Endothelial cell of umbilical vein (primary cell): Measurements from ENCODE around the gene SLC66A2. TPM values are rescaled to one million over a fixed set of nuclear protein-coding genes. Genes with fewer than 3 reads are reported as not detected.

ENCODE experiments used
- BruUV-seq: library from RNA; stranded (reverse); fragments of 400-500 nt; replicated peaks from 2 replicates; lab custom pipeline; 2021; lab: Mats Ljungman, UMichigan
- CTCF ChIA-PET: fragments of 300-600, 350-600 bp; sonication (Branson Sonifier 250); formaldehyde crosslinking; loops from one replicate; lab custom pipeline; 2021; ENCODE audit warnings: antibody characterized with exemption, inconsistent platforms; lab: Charles Lee
- POLR2A ChIA-PET: fragments of 300-600, 350-600 bp; sonication (Branson Sonifier 250); formaldehyde crosslinking; loops from one replicate; lab custom pipeline; 2021; ENCODE audit warnings: antibody characterized with exemption, inconsistent platforms; lab: Charles Lee
- DNase-seq: peaks from one replicate; pipeline ENCODE4 v3.0.0-alpha.2; 2011; ENCODE audit warnings: low read depth, low spot score
- FAIRE-seq: peaks from 2 replicates; lab custom pipeline; 2011; peaks lifted over from hg19 to GRCh38; lab: Jason Lieb, UNC
- H2AFZ ChIP-seq: 2 replicates; pipeline ENCODE4 v1.6.0; 2012; ENCODE audit warnings: low read depth, low read length, control low read depth, inconsistent platforms
- H3K27ac ChIP-seq: 2 replicates; pipeline ENCODE4 v1.5.1; 2011; ENCODE audit warnings: low read depth, mild to moderate bottlenecking, control low read depth, low read length, moderate library complexity; ENCODE audit not compliant: insufficient read depth
- H3K27me3 ChIP-seq, 2 experiments: 2 replicates each; pipeline versions ENCODE4 v1.6.0 to v1.6.1; 2011; ENCODE audit warnings: low read length in 2 of 2, mixed read lengths in 1 of 2; ENCODE audit not compliant: control insufficient read depth in 2 of 2, insufficient read depth in 2 of 2
- H3K36me3 ChIP-seq, 2 experiments: 2 replicates in 1 of 2; 3 replicates in 1 of 2; pipeline ENCODE4 v1.5.1; 2011; ENCODE audit warnings: low read length in 2 of 2, mild to moderate bottlenecking in 1 of 2, moderate library complexity in 1 of 2; ENCODE audit not compliant: control insufficient read depth in 2 of 2, insufficient read depth in 2 of 2; ENCODE audit errors: extremely low read depth in 1 of 2
- H3K4me1 ChIP-seq: 3 replicates; pipeline ENCODE4 v1.5.1; 2011; ENCODE audit warnings: mild to moderate bottlenecking, low read length; ENCODE audit not compliant: control insufficient read depth, insufficient read depth; ENCODE audit errors: extremely low read depth
- H3K4me2 ChIP-seq: 2 replicates; pipeline ENCODE4 v1.6.1; 2011; ENCODE audit warnings: low read length, control low read depth, mixed read lengths; ENCODE audit not compliant: insufficient read depth
- H3K4me3 ChIP-seq, 3 experiments: fragments of 200-600 bp in 1 of 3; sonication (generic), shearing (Covaris generic) in 1 of 3; replicated peaks in 1 of 3; 2 replicates each; pipeline ENCODE4 v1.5.1; 2011 to 2016; ENCODE audit warnings: control low read depth in 3 of 3, low read length in 3 of 3, mild to moderate bottlenecking in 2 of 3, inconsistent platforms in 1 of 3, low read depth in 1 of 3, moderate library complexity in 1 of 3; ENCODE audit not compliant: insufficient read depth in 1 of 3
- H3K79me2 ChIP-seq: 2 replicates; pipeline ENCODE4 v1.6.0; 2012; ENCODE audit warnings: low read length, inconsistent platforms; ENCODE audit not compliant: control insufficient read depth, insufficient read depth
- H3K9ac ChIP-seq: replicated peaks from 2 replicates; pipeline ENCODE3; 2011; ENCODE audit warnings: low read length, control low read depth; ENCODE audit not compliant: insufficient read depth; ENCODE audit errors: extremely low read depth
- H3K9me1 ChIP-seq: replicated peaks from 3 replicates; pipeline ENCODE4 v1.6.0; 2011; ENCODE audit warnings: mild to moderate bottlenecking, low read length; ENCODE audit not compliant: control insufficient read depth, insufficient read depth; ENCODE audit errors: extremely low read depth
- H3K9me3 ChIP-seq: replicated peaks from 2 replicates; pipeline ENCODE4 v1.5.1; 2012; ENCODE audit warnings: low read length, inconsistent platforms; ENCODE audit not compliant: control insufficient read depth, insufficient read depth
- H4K20me1 ChIP-seq: replicated peaks from 2 replicates; pipeline ENCODE3; 2011; ENCODE audit warnings: mild to moderate bottlenecking, low read length; ENCODE audit not compliant: control insufficient read depth, insufficient read depth; ENCODE audit errors: extremely low read depth
- CTCF ChIP-seq, 2 donors: IDR thresholded peaks; 1 replicate in 1 of 2; 2 replicates in 1 of 2; pipeline ENCODE4 v1.5.1; 2011; ENCODE audit warnings: low read length in 2 of 2, mild to moderate bottlenecking in 2 of 2, moderate library complexity in 2 of 2, control low read depth in 1 of 2, inconsistent platforms in 1 of 2, low read depth in 1 of 2; ENCODE audit not compliant: insufficient read depth in 1 of 2; ENCODE audit errors: extremely low read depth in 1 of 2
- EZH2 ChIP-seq: IDR thresholded peaks from 2 replicates; pipeline ENCODE4 v1.6.1; 2012; ENCODE audit warnings: borderline replicate concordance, low read depth, mild to moderate bottlenecking, moderate library complexity, low read length, inconsistent platforms; ENCODE audit not compliant: severe bottlenecking
- FOS ChIP-seq: IDR thresholded peaks from 2 replicates; pipeline ENCODE4 v1.6.1; 2011; ENCODE audit warnings: mild to moderate bottlenecking, low read length, moderate library complexity, borderline replicate concordance; ENCODE audit not compliant: insufficient read depth
- GATA2 ChIP-seq: IDR thresholded peaks from 2 replicates; pipeline ENCODE4 v1.7.0; 2011; ENCODE audit warnings: low read depth, mild to moderate bottlenecking, moderate library complexity, mixed read lengths, low read length; ENCODE audit not compliant: insufficient read length, insufficient read depth
- JUN ChIP-seq: IDR thresholded peaks from 2 replicates; pipeline ENCODE4 v1.6.1; 2011; ENCODE audit warnings: borderline replicate concordance, low read depth; ENCODE audit not compliant: insufficient read length, insufficient read depth
- MAX ChIP-seq: IDR thresholded peaks from 2 replicates; pipeline ENCODE4 v1.6.1; 2011; ENCODE audit not compliant: insufficient read depth, insufficient read length
- MYC ChIP-seq: IDR thresholded peaks from one replicate; pipeline ENCODE4 v1.6.1; 2011; ENCODE audit warnings: mild to moderate bottlenecking, low read depth, low read length
- POLR2A ChIP-seq: IDR thresholded peaks from 2 replicates; pipeline ENCODE4 v1.6.1; 2012; ENCODE audit warnings: low read depth, mild to moderate bottlenecking, control low read depth, low read length
- POLR2AphosphoS5 ChIP-seq: IDR thresholded peaks from 2 replicates; pipeline ENCODE4 v1.6.1; 2012; ENCODE audit warnings: low read depth, mild to moderate bottlenecking, control low read depth, low read length, moderate library complexity; ENCODE audit not compliant: insufficient read depth
- dilution Hi-C: fragments of 300-500 bp; cut with MboI; formaldehyde crosslinking; loops from one replicate; pipeline ENCODE4 v1.15.0; 2019; ENCODE audit warnings: low sequenced_read_pairs; ENCODE audit not compliant: extremely low pct_ligation_motif_present
- intact Hi-C: fragments of 100-400 bp; cut with micrococcal nuclease; formaldehyde crosslinking; loops from one replicate; pipeline ENCODE4 v1.10.0; 2022
- polyA plus RNA-seq, 4 experiments: library from polyadenylated mRNA; depleted of rRNA in 3 of 4; stranded (reverse) in 3 of 4; unstranded in 1 of 4; fragments of >200 nt; gene quantifications; 2 replicates each; pipeline versions ENCODE4 v1.2.1 to v1.2.3, GENCODE V29; 2011 to 2012; ENCODE audit warnings: missing spikeins in 1 of 4
- total RNA-seq: library from RNA; stranded (reverse); gene quantifications from 2 replicates; pipeline ENCODE4 v1.2.3, GENCODE V29; 2021

The SLC66A2 gene
- total and polyA plus RNA-seq, 2 donors (not counting 3 experiments of a cell fraction or from before 2014, with no cell fraction given): 32.5 to 37.1 TPM

GRCh38 chr18:79899609-79900445 lies 51.6 kb downstream of the SLC66A2 start:
- Histone ChIP-seq H3K9me3 (peaks cover 12% of the 10 kb centered on the region), H3K27ac (no peak overlapping the region), H3K79me2 (no peaks in the 10 kb centered on the region), H3K4me1 (no peaks in the 10 kb centered on the region), H4K20me1 (no peaks in the 10 kb centered on the region), H3K27me3 (no peaks in the 10 kb centered on the region), H3K4me2 (no peak overlapping the region), H2AFZ (no peak overlapping the region), H3K4me3 (no peak overlapping the region), H3K9ac (no peak overlapping the region), H3K36me3 (peaks cover 0 to 3% of the 10 kb centered on the region in 2 experiments), H3K9me1 (no peaks in the 10 kb centered on the region)
- dilution Hi-C loops (no loop called here), intact Hi-C loops (no loop called here)
- POLR2A ChIA-PET: no interaction called here
- BruUV-seq: no TSS peak
- TF ChIP-seq MAX: no peak
- no peak for TF ChIP-seq MYC
- TF ChIP-seq POLR2A: no peak
- no peak for TF ChIP-seq GATA2
- no peak for TF ChIP-seq JUN
- TF ChIP-seq POLR2AphosphoS5: no peak
- no peak for TF ChIP-seq FOS
- no peak for TF ChIP-seq CTCF (IDR thresholded peaks at IDR 0.05; ENCODE audit: extremely low read depth in 1 of 2, insufficient read depth in 1 of 2, low read depth in 1 of 2, low read length in 2 of 2)
- TF ChIP-seq EZH2: no peak
- no peak for FAIRE-seq
- DNase-seq: no peak
- CTCF ChIA-PET: no interaction called here
